DND-41 (cell line): ENCODE measurements around the gene SYNE1.

ENCODE experiments used
- ATAC-seq: fragments of 200-7000 bp; cut with Tn5 transposase; 3 replicates; pipeline ENCODE4 v1.9.1; 2021; ENCODE audit warnings: low read depth; ENCODE audit not compliant: insufficient read depth
- DNase-seq: peaks from one replicate; pipeline ENCODE4 v3.0.0-alpha.2; 2020
- H2AFZ ChIP-seq: 2 replicates; pipeline ENCODE4 v1.6.0; 2012; ENCODE audit warnings: low read depth, low read length
- H3K27ac ChIP-seq: 2 replicates; pipeline ENCODE4 v1.5.1; 2012; ENCODE audit warnings: low read length, inconsistent platforms
- H3K27me3 ChIP-seq: fragments of 200-600 bp; sonication (generic); 2 replicates; pipeline ENCODE4 v1.6.0; 2012; ENCODE audit warnings: low read length, mild to moderate bottlenecking, inconsistent platforms; ENCODE audit not compliant: insufficient read depth, poor library complexity
- H3K36me3 ChIP-seq: 2 replicates; pipeline ENCODE4 v1.5.1; 2012; ENCODE audit warnings: low read length, inconsistent platforms; ENCODE audit not compliant: insufficient read depth
- H3K4me1 ChIP-seq: 2 replicates; pipeline ENCODE4 v1.5.1; 2012; ENCODE audit warnings: mild to moderate bottlenecking, low read length; ENCODE audit not compliant: insufficient read depth
- H3K4me2 ChIP-seq: 2 replicates; pipeline ENCODE4 v1.6.0; 2012; ENCODE audit warnings: mild to moderate bottlenecking, moderate library complexity, low read length, inconsistent platforms; ENCODE audit not compliant: insufficient read depth
- H3K4me3 ChIP-seq, 2 experiments: fragments of 200-600 bp in 1 of 2; shearing (Covaris generic) in 1 of 2; 2 replicates each; pipeline ENCODE4 v1.5.1; 2012 to 2016; ENCODE audit warnings: inconsistent platforms in 2 of 2, low read length in 2 of 2, mild to moderate bottlenecking in 2 of 2, low read depth in 1 of 2, moderate library complexity in 1 of 2
- H3K79me2 ChIP-seq: 2 replicates; pipeline ENCODE4 v1.6.0; 2012; ENCODE audit warnings: low read length, inconsistent platforms; ENCODE audit not compliant: insufficient read depth
- H3K9ac ChIP-seq: 2 replicates; pipeline ENCODE4 v1.6.0; 2012; ENCODE audit warnings: low read depth, mild to moderate bottlenecking, inconsistent platforms, low read length, moderate library complexity
- H3K9me3 ChIP-seq: 2 replicates; pipeline ENCODE4 v1.5.1; 2012; ENCODE audit warnings: low read length, moderate library complexity, mild to moderate bottlenecking, inconsistent platforms; ENCODE audit not compliant: insufficient read depth, severe bottlenecking
- H4K20me1 ChIP-seq: 2 replicates; pipeline ENCODE4 v1.6.0; 2012; ENCODE audit warnings: low read length; ENCODE audit not compliant: insufficient read depth
- CTCF ChIP-seq: IDR thresholded peaks from 2 replicates; pipeline ENCODE4 v1.5.1; 2012; ENCODE audit warnings: borderline replicate concordance, low read length, moderate library complexity, mild to moderate bottlenecking; ENCODE audit not compliant: poor library complexity, severe bottlenecking; ENCODE audit errors: extremely low read depth
- EZH2 ChIP-seq: IDR thresholded peaks from 3 replicates; pipeline ENCODE4 v1.6.1; 2012; ENCODE audit warnings: borderline replicate concordance, low read depth, mild to moderate bottlenecking, moderate library complexity, low read length, inconsistent platforms; ENCODE audit not compliant: severe bottlenecking

Gene SYNE1

GRCh38 chr6:152435816-152436215, 201.3 kb downstream of the SYNE1 start:
- Histone ChIP-seq H3K9me3 (no peaks in the 10 kb centered on the region), H3K9ac (no peak overlapping the region), H3K4me2 (no peak overlapping the region), H4K20me1 (no peaks in the 10 kb centered on the region), H3K79me2 (no peaks in the 10 kb centered on the region), H3K4me3 (no peak overlapping the region), H3K27ac (no peak overlapping the region), H3K4me1 (no peaks in the 10 kb centered on the region), H2AFZ (no peak overlapping the region), H3K27me3 (no peaks in the 10 kb centered on the region), H3K36me3 (no peaks in the 10 kb centered on the region)
- TF ChIP-seq CTCF (no peak), EZH2 (no peak)
- DNase-seq, result no peak
- no peak for ATAC-seq

- H3K9ac ChIP-seq, result no peak overlapping the region
- ATAC-seq (no peak), DNase-seq (no peak)
- no peaks in the 10 kb centered on the region for H3K27me3 ChIP-seq
- no peaks in the 10 kb centered on the region for H3K36me3 ChIP-seq
- no peaks in the 10 kb centered on the region for H3K79me2 ChIP-seq
- H3K4me2 ChIP-seq, result no peak overlapping the region
- H4K20me1 ChIP-seq, result no peaks in the 10 kb centered on the region
- H3K27ac ChIP-seq, result no peak overlapping the region
- TF ChIP-seq EZH2, result no peak
- TF ChIP-seq CTCF, result no peak
- H3K4me3 ChIP-seq, result no peak overlapping the region
- H2AFZ ChIP-seq, result no peak overlapping the region
- no peaks in the 10 kb centered on the region for H3K4me1 ChIP-seq
- H3K9me3 ChIP-seq, result no peaks in the 10 kb centered on the region
These were observed 204.4 kb downstream of the SYNE1 start for GRCh38 chr6:152432758-152433157.

GRCh38 chr6:152428126-152428525, 209.0 kb downstream of the SYNE1 start:
- Histone ChIP-seq H2AFZ (no peak overlapping the region), H3K27me3 (no peaks in the 10 kb centered on the region), H3K4me3 (no peak overlapping the region), H3K9me3 (no peaks in the 10 kb centered on the region), H3K36me3 (no peaks in the 10 kb centered on the region), H3K4me1 (no peaks in the 10 kb centered on the region), H3K4me2 (no peak overlapping the region), H4K20me1 (no peaks in the 10 kb centered on the region), H3K9ac (no peak overlapping the region), H3K27ac (no peak overlapping the region), H3K79me2 (no peaks in the 10 kb centered on the region)
- ATAC-seq (no peak), DNase-seq (no peak)
- TF ChIP-seq EZH2 (no peak), CTCF (no peak)

- H3K27me3 ChIP-seq, result no peaks in the 10 kb centered on the region
- TF ChIP-seq EZH2 (no peak), CTCF (no peak)
- no peaks in the 10 kb centered on the region for H3K9me3 ChIP-seq
- H3K4me1 ChIP-seq, result no peaks in the 10 kb centered on the region
- H3K9ac ChIP-seq, result no peak overlapping the region
- no peak overlapping the region for H2AFZ ChIP-seq
- no peak for DNase-seq
- H3K27ac ChIP-seq, result no peak overlapping the region
- H4K20me1 ChIP-seq, result no peaks in the 10 kb centered on the region
- H3K79me2 ChIP-seq, result no peaks in the 10 kb centered on the region
- H3K4me3 ChIP-seq, result no peak overlapping the region
- H3K36me3 ChIP-seq, result no peaks in the 10 kb centered on the region
- no peak overlapping the region for H3K4me2 ChIP-seq
- no peak for ATAC-seq
These were observed 210.9 kb downstream of the SYNE1 start for GRCh38 chr6:152426276-152426675.
